OCI-LY3 (cell line): ENCODE measurements around the gene OGA.
"Not testable (repeated sequence)": the region's sequence is repeated elsewhere in the genome, so short reads cannot be mapped to it uniquely, and the experiment has no call there.

Experiments
- EZH2phosphoT487 ChIP-seq: fragments of 200-600 bp; shearing (Covaris generic); IDR thresholded peaks from 2 replicates; pipeline ENCODE4 v1.6.1; 2018; ENCODE audit warnings: antibody characterized with exemption, mixed run types, low read depth
- TF ChIP-seq, protein P1 (sequence below): fragments of 200-600, 300-600 bp; sonication (generic); IDR thresholded peaks from 2 replicates; pipeline ENCODE4 v1.5.1; 2014; ENCODE audit warnings: antibody characterized with exemption, low read length, low read depth

DNA sequence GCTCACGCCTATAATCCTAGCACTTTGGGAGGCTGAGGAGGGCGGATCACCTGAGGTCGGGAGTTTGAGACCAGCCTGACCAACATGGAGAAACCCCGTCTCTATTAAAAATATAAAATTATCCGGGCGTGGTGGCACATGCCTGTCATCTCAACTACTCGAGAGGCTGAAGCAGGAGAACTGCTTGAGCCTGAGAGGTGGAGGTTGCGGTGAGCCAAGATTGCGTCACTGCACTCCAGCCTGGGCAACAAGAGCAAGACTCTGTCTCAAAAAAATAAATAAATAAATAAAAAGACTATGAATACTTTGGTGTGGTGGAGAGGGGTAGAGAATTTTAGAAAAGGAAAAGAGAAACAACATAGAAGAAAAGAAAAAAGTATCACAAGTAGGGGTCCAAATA, 29.0 kb downstream of the OGA start:
- TF ChIP-seq, protein P1, sequence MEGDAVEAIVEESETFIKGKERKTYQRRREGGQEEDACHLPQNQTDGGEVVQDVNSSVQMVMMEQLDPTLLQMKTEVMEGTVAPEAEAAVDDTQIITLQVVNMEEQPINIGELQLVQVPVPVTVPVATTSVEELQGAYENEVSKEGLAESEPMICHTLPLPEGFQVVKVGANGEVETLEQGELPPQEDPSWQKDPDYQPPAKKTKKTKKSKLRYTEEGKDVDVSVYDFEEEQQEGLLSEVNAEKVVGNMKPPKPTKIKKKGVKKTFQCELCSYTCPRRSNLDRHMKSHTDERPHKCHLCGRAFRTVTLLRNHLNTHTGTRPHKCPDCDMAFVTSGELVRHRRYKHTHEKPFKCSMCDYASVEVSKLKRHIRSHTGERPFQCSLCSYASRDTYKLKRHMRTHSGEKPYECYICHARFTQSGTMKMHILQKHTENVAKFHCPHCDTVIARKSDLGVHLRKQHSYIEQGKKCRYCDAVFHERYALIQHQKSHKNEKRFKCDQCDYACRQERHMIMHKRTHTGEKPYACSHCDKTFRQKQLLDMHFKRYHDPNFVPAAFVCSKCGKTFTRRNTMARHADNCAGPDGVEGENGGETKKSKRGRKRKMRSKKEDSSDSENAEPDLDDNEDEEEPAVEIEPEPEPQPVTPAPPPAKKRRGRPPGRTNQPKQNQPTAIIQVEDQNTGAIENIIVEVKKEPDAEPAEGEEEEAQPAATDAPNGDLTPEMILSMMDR = not testable (repeated sequence)
- TF ChIP-seq EZH2phosphoT487 = not testable (repeated sequence)
